Smooth muscle cell (in vitro differentiated cells): ENCODE measurements around the gene RAPGEF5. TPM values are rescaled to one million over a fixed set of nuclear protein-coding genes. Genes with fewer than 3 reads are reported as not detected.

Experiments
- DNase-seq: peaks from one replicate; lab custom pipeline; 2025; ENCODE audit not compliant: unreplicated experiment; lab: John Stamatoyannopoulos, UW
- H2AFZ ChIP-seq: fragments of 200-600 bp; sonication (generic); 2 replicates; pipeline ENCODE4 v1.6.0; 2016; ENCODE audit warnings: antibody characterized with exemption, low read depth, mild to moderate bottlenecking
- H3F3A ChIP-seq: fragments of 200-600 bp; sonication (generic); 2 replicates; pipeline ENCODE4 v1.6.0; 2017; ENCODE audit warnings: antibody characterized with exemption, low read depth
- H3K27ac ChIP-seq: fragments of 200-600 bp; sonication (generic); 2 replicates; pipeline ENCODE4 v1.5.1; 2016; ENCODE audit warnings: low read depth, mild to moderate bottlenecking
- H3K27me3 ChIP-seq: fragments of 200-600 bp; sonication (generic); 2 replicates; pipeline ENCODE4 v1.6.1; 2016; ENCODE audit warnings: low read depth, mild to moderate bottlenecking
- H3K36me3 ChIP-seq: fragments of 200-600 bp; sonication (generic); 2 replicates; pipeline ENCODE4 v1.5.1; 2016; ENCODE audit warnings: low read depth
- H3K4me1 ChIP-seq: fragments of 200-600 bp; sonication (generic); 2 replicates; pipeline ENCODE4 v1.5.1; 2016; ENCODE audit warnings: low read depth
- H3K4me2 ChIP-seq: fragments of 200-600 bp; sonication (generic); 2 replicates; pipeline ENCODE4 v1.6.0; 2016; ENCODE audit warnings: mild to moderate bottlenecking
- H3K4me3 ChIP-seq: fragments of 200-600 bp; sonication (generic); 2 replicates; pipeline ENCODE4 v1.5.1; 2016; ENCODE audit warnings: mild to moderate bottlenecking
- H3K79me2 ChIP-seq: fragments of 200-600 bp; sonication (generic); 2 replicates; pipeline ENCODE4 v1.6.0; 2016; ENCODE audit warnings: low read depth, mild to moderate bottlenecking
- H3K9ac ChIP-seq: fragments of 200-600 bp; sonication (generic); 2 replicates; pipeline ENCODE4 v1.6.0; 2016; ENCODE audit warnings: low read depth
- H3K9me3 ChIP-seq: fragments of 200-600 bp; sonication (generic); replicated peaks from 2 replicates; pipeline ENCODE4 v1.5.1; 2016; ENCODE audit warnings: low read depth
- H4K20me1 ChIP-seq: fragments of 200-600 bp; sonication (generic); 2 replicates; pipeline ENCODE4 v1.6.0; 2016; ENCODE audit warnings: low read depth
- CTCF ChIP-seq: fragments of 200-600 bp; sonication (generic); IDR thresholded peaks from 2 replicates; pipeline ENCODE4 v1.5.1; 2017; ENCODE audit warnings: borderline replicate concordance, mild to moderate bottlenecking, antibody characterized with exemption; ENCODE audit not compliant: insufficient read depth, poor library complexity, severe bottlenecking
- WGBS: methylation state at CpG from one replicate; pipeline ENCODE4 v1.1.7; 2016; ENCODE audit warnings: low lambda C conversion rate; 5-methylcytosine and 5-hydroxymethylcytosine counted together
- polyA plus RNA-seq: library from polyadenylated mRNA; unstranded; fragments of >200 nt; fragmentation: Nextera tagmentation; extraction: Ambion mirVana; gene quantifications from 2 replicates; pipeline ENCODE4 v1.2.1, GENCODE V29; 2016
- total RNA-seq: library from RNA; depleted of rRNA; stranded (reverse); fragments of >200 nt; gene quantifications from 2 replicates; pipeline ENCODE4 v1.2.3, GENCODE V29; 2014

The RAPGEF5 gene
- total and polyA plus RNA-seq, 2 experiments from 2014 or later: 11.4 TPM; not detected in 1

- Histone ChIP-seq H3K9me3 (no peaks in the 10 kb centered on the region), H3K27me3 (peaks cover 10% of the 10 kb centered on the region), H3K9ac (no peak overlapping the region), H3K4me1 (peaks cover 14% of the 10 kb centered on the region), H3K36me3 (no peaks in the 10 kb centered on the region), H3F3A (no peaks in the 10 kb centered on the region), H3K4me2 (peak overlapping the region; percentile 91), H2AFZ (peak overlapping the region; percentile 90), H4K20me1 (no peaks in the 10 kb centered on the region), H3K79me2 (no peaks in the 10 kb centered on the region), H3K27ac (no peak overlapping the region), H3K4me3 (peak overlapping the region; percentile 51)
- WGBS: 18% methylated on average over 21 of the region's 21 CpGs
- no peak for TF ChIP-seq CTCF
- peak; percentile 3 for DNase-seq
These were observed 163.4 kb downstream of the RAPGEF5 start for GRCh38 chr7:22193450-22193983.

- TF ChIP-seq CTCF: no peak
- Histone ChIP-seq H3K9me3 (no peaks in the 10 kb centered on the region), H3K27me3 (peaks cover 10% of the 10 kb centered on the region), H3K79me2 (no peaks in the 10 kb centered on the region), H3K4me2 (no peak overlapping the region), H3K9ac (no peak overlapping the region), H3F3A (no peaks in the 10 kb centered on the region), H3K4me1 (peaks cover 14% of the 10 kb centered on the region), H3K4me3 (peak overlapping the region; percentile 51), H4K20me1 (no peaks in the 10 kb centered on the region), H3K36me3 (no peaks in the 10 kb centered on the region), H3K27ac (no peak overlapping the region), H2AFZ (no peak overlapping the region)
- WGBS: 61% methylated on average over 3 of the region's 3 CpGs
- DNase-seq: no peak
These were observed 164.2 kb downstream of the RAPGEF5 start for GRCh38 chr7:22192801-22193200.

GRCh38 chr7:22190736-22191135 is 166.2 kb downstream of the RAPGEF5 start:
- H3K9me3 ChIP-seq: no peaks in the 10 kb centered on the region
- H3K4me2 ChIP-seq: no peak overlapping the region
- H3K4me1 ChIP-seq: peaks cover 15% of the 10 kb centered on the region
- H3K9ac ChIP-seq: no peak overlapping the region
- WGBS: 93% methylated on average over 8 of the region's 8 CpGs
- no peaks in the 10 kb centered on the region for H3K36me3 ChIP-seq
- H3K27ac ChIP-seq: no peak overlapping the region
- DNase-seq: no peak
- no peaks in the 10 kb centered on the region for H3K79me2 ChIP-seq
- no peak overlapping the region for H3K4me3 ChIP-seq
- no peak overlapping the region for H2AFZ ChIP-seq
- TF ChIP-seq CTCF: no peak
- no peaks in the 10 kb centered on the region for H3F3A ChIP-seq
- H3K27me3 ChIP-seq: peaks cover 10% of the 10 kb centered on the region
- no peaks in the 10 kb centered on the region for H4K20me1 ChIP-seq

- H3K4me1 ChIP-seq: peaks cover 25% of the 10 kb centered on the region
- 78% methylated on average over 6 of the region's 6 CpGs for WGBS
- no peak overlapping the region for H3K27ac ChIP-seq
These were observed 167.2 kb downstream of the RAPGEF5 start for GRCh38 chr7:22189741-22190140.

More at GRCh38 chr7:22189741-22190140, 167.2 kb downstream of the RAPGEF5 start:
- Histone ChIP-seq H3K4me3 (no peak overlapping the region), H3F3A (no peaks in the 10 kb centered on the region), H3K9me3 (no peaks in the 10 kb centered on the region), H3K36me3 (no peaks in the 10 kb centered on the region), H3K9ac (no peak overlapping the region), H3K79me2 (no peaks in the 10 kb centered on the region), H4K20me1 (no peaks in the 10 kb centered on the region), H2AFZ (no peak overlapping the region), H3K4me2 (no peak overlapping the region), H3K27me3 (peaks cover 10% of the 10 kb centered on the region)
- no peak for TF ChIP-seq CTCF
- DNase-seq: no peak
